ENCODE measurements around the gene OSBP2.

DNA sequence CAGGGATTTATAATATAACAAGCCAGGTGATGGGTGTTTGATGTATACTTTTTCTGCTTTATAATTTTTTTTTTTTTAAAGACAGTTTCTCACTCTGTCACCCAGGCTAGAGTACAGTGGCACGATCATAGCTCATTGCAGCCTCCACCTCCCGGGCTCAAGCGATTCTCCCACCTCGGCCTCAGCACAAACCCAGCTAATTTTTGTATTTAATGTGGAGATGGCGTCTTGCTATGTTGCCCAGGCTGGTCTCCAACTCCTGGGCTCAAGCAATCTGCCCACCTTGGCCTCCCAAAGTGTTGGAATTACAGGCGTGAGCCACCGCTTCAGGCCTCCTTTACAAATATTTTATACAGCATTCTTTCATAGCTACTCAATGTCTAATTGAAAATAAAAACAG is 225.3 kb downstream of the OSBP2 start:
- TF ChIP-seq, protein P1, sequence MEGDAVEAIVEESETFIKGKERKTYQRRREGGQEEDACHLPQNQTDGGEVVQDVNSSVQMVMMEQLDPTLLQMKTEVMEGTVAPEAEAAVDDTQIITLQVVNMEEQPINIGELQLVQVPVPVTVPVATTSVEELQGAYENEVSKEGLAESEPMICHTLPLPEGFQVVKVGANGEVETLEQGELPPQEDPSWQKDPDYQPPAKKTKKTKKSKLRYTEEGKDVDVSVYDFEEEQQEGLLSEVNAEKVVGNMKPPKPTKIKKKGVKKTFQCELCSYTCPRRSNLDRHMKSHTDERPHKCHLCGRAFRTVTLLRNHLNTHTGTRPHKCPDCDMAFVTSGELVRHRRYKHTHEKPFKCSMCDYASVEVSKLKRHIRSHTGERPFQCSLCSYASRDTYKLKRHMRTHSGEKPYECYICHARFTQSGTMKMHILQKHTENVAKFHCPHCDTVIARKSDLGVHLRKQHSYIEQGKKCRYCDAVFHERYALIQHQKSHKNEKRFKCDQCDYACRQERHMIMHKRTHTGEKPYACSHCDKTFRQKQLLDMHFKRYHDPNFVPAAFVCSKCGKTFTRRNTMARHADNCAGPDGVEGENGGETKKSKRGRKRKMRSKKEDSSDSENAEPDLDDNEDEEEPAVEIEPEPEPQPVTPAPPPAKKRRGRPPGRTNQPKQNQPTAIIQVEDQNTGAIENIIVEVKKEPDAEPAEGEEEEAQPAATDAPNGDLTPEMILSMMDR (IDR thresholded peaks at IDR 0.05; ENCODE audit: low read depth, low read length, poor library complexity, severe bottlenecking): no peak
- TF ChIP-seq EZH2phosphoT487 (IDR thresholded peaks at IDR 0.05; ENCODE audit: borderline replicate concordance, low read length): no peak
